Erythroblast (primary cell): ENCODE data around the gene SEMA4B.

Source experiments
- GATA1 ChIP-seq: IDR thresholded peaks from 2 replicates; pipeline ENCODE4 v1.6.1; 2011; ENCODE audit warnings: low read depth, mild to moderate bottlenecking, control low read depth, low read length, moderate library complexity
- POLR2A ChIP-seq: IDR thresholded peaks from 2 replicates; pipeline ENCODE4 v1.6.1; 2011; ENCODE audit warnings: mild to moderate bottlenecking, low read length

- TF ChIP-seq POLR2A, result no peak
- TF ChIP-seq GATA1, result no peak
These were observed 29.0 kb downstream of the SEMA4B start for GRCh38 chr15:90230071-90230494.
